ENCODE results near the gene SPATA31C1. TPM values are rescaled to one million over a fixed set of nuclear protein-coding genes. Genes with fewer than 3 reads are reported as not detected.

The SPATA31C1 gene
- total RNA-seq, 4 donors from 2014 or later = not detected

DNA sequence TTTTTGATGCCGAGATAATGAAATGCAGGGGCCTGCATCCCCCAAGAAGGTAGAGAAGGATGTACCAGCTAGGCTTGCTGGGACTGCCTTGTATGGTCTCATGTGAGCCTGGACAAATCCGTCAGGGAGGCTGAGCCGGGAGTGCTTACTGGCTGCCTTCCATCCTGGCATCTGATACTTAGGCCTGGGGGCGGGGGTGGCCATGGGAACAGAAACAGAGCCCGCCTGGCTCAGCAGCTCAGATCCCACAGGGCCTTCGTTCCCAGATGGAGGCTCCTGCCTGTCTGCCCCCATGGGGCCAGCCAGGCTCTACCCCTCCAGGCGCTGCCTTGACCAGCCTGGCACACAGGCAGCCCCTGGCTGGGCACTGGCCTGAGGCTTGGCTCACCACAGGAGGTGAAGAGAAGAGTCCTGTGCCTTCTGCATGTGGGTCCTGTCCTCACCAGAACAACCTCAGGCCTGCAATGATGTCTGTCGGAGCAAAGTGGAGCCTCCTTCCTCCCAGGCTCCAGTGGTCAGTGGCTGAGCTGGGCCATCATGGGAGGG, 45.6 kb upstream of the SPATA31C1 start:
- DNase-seq (ENCODE audit: low spot score in 2 of 2) = peak in 1 of 2 donors; percentile 65
- Histone ChIP-seq H3K9me3 (no peaks in the 10 kb centered on the region), H3K4me3 (no peak overlapping the region), H3K27me3 (peaks cover 6% of the 10 kb centered on the region), H3K27ac (no peak overlapping the region), H3K4me1 (no peaks in the 10 kb centered on the region), H3K36me3 (no peaks in the 10 kb centered on the region)
- no peak for TF ChIP-seq EP300 (IDR thresholded peaks at IDR 0.05)
- TF ChIP-seq POLR2A (IDR thresholded peaks at IDR 0.05) = no peak
- no peak for TF ChIP-seq POLR2AphosphoS5 (IDR thresholded peaks at IDR 0.05)
- TF ChIP-seq, protein P1, sequence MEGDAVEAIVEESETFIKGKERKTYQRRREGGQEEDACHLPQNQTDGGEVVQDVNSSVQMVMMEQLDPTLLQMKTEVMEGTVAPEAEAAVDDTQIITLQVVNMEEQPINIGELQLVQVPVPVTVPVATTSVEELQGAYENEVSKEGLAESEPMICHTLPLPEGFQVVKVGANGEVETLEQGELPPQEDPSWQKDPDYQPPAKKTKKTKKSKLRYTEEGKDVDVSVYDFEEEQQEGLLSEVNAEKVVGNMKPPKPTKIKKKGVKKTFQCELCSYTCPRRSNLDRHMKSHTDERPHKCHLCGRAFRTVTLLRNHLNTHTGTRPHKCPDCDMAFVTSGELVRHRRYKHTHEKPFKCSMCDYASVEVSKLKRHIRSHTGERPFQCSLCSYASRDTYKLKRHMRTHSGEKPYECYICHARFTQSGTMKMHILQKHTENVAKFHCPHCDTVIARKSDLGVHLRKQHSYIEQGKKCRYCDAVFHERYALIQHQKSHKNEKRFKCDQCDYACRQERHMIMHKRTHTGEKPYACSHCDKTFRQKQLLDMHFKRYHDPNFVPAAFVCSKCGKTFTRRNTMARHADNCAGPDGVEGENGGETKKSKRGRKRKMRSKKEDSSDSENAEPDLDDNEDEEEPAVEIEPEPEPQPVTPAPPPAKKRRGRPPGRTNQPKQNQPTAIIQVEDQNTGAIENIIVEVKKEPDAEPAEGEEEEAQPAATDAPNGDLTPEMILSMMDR (IDR thresholded peaks at IDR 0.05) = no peak
- 46% methylated on average over 2 of the region's 8 CpGs for WGBS

DNA sequence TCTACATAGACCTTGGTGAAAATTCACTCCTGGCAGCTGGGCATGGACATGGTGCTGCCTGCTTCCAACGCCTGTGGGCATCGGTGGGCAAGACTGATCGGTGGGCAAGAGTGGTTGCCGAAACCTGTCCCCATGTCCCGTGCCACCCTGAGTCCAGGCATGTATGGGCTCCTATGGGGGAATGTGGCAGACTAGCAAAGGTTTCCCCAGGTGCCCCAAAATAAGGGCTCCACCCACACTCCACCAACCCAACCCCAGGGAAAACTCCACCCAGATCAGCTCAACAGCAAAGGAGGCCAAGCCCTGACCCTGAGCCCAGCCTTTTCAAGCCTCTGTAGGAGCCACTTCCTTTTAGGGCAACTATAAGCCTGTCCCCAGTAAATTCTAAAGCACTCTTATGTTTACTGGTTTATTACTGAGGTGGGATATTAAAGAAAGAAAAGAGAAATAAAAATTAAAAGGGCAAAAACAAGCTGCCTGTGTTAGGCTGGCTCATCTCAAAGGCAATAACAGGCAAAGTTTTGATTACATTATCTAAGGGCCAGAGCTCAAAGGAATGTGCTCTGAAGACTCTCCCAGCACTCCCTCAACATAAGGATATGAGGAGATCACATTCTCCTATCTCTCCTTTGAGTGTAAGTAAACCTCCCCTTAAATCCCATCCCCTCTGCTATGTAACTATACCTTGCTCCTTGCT, 44.0 kb upstream of the SPATA31C1 start:
- DNase-seq (ENCODE audit: low spot score in 2 of 2) = no peak
- H3K27me3 ChIP-seq = peaks cover 6% of the 10 kb centered on the region
- TF ChIP-seq, protein P1 (IDR thresholded peaks at IDR 0.05) = no peak
- TF ChIP-seq POLR2AphosphoS5 (IDR thresholded peaks at IDR 0.05) = no peak
- no peak for TF ChIP-seq POLR2A (IDR thresholded peaks at IDR 0.05)
- no peak for TF ChIP-seq EP300 (IDR thresholded peaks at IDR 0.05)
- H3K27ac ChIP-seq = no peak overlapping the region
- H3K4me3 ChIP-seq = no peak overlapping the region
- no peaks in the 10 kb centered on the region for H3K36me3 ChIP-seq
- no peaks in the 10 kb centered on the region for H3K9me3 ChIP-seq
- 94% methylated on average over 5 of the region's 5 CpGs for WGBS
- no peaks in the 10 kb centered on the region for H3K4me1 ChIP-seq

DNA sequence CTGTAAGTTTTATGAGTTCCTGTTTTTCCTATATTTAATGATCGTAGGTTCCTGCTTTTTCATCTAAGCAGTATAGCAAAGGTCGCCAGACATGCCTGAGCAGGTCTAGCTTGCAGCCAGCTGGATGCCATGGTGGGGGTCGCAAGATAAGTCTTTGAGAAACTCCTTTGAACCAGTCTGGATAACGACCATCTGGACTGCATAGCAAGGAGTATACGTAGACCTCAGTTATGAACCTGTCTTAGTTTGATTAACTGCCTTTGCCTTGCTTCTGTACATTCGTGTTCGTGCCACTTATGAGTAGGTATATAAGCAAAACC, 43.5 kb upstream of the SPATA31C1 start:
- no peak overlapping the region for H3K4me3 ChIP-seq
- no peaks in the 10 kb centered on the region for H3K36me3 ChIP-seq
- no peaks in the 10 kb centered on the region for H3K9me3 ChIP-seq
- WGBS = 62% methylated on average over 7 of the region's 7 CpGs
- H3K4me1 ChIP-seq = no peaks in the 10 kb centered on the region
- H3K27ac ChIP-seq = no peak overlapping the region
- no peak for DNase-seq (ENCODE audit: low spot score in 2 of 2)
- peaks cover 6% of the 10 kb centered on the region for H3K27me3 ChIP-seq
- TF ChIP-seq, protein P1 (IDR thresholded peaks at IDR 0.05) = no peak
- TF ChIP-seq EP300 (IDR thresholded peaks at IDR 0.05) (no peak), POLR2AphosphoS5 (IDR thresholded peaks at IDR 0.05) (no peak), POLR2A (IDR thresholded peaks at IDR 0.05) (no peak)

DNA sequence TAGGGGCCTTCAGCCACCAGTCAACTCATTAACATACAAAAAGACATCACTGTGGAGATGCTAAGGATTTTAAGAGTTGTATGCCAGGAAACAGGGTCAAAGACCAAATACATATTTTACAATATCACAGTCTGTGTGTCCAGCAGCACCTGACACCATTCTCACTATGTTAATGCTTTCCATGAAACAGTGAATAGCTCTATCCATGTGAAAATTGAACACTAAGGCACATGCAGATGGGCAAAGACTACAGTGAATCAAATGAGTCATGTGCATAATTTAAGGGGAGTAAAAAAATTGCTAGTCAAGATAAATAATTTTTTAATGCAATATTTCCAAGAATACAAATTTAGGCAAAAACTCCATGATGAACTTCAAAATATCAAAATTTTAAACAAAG, 42.7 kb upstream of the SPATA31C1 start:
- TF ChIP-seq, protein P1 (IDR thresholded peaks at IDR 0.05) = no peak
- TF ChIP-seq EP300 (IDR thresholded peaks at IDR 0.05) = no peak
- no peak for TF ChIP-seq POLR2AphosphoS5 (IDR thresholded peaks at IDR 0.05)
- no peak for TF ChIP-seq POLR2A (IDR thresholded peaks at IDR 0.05)
- Histone ChIP-seq H3K27me3 (peaks cover 6% of the 10 kb centered on the region), H3K9me3 (no peaks in the 10 kb centered on the region), H3K36me3 (no peaks in the 10 kb centered on the region), H3K4me1 (no peaks in the 10 kb centered on the region), H3K4me3 (no peak overlapping the region), H3K27ac (no peak overlapping the region)
- no peak for DNase-seq (ENCODE audit: low spot score in 2 of 2)

DNA sequence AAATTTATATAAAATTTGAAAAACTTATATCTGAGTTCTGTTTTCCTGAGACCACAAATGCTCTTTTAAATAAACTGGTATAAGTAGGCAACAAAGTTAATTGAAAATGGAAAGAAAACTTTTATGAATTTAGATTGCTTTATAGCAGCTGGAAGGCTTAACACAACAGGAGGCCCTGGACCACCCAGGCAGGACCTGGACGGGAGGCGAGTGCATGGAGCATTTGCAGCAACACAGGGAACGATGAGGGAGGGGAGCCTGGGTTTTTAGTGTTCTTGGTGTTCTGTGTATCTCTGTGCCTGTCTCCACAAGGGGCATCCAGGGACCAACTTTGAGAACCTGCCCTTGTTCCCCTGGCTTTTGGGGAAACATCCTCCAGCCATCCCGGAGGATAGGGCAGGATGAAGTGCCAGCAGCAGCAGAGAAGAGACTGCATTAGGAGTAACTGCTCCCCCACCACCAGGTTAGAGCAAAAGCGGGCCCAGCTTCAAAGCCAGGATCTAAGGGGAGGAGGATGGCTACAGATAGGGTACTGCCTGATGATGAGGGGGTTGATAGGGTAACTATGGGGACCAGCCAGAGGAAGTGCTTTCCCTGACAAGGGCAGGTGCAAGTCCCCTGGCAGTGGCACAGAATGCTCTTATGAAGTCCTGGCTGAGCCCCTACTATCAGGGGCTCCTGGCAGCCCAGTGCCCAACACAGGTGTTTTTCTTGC, 41.8 kb upstream of the SPATA31C1 start:
- Histone ChIP-seq H3K27ac (no peak overlapping the region), H3K4me3 (no peak overlapping the region), H3K4me1 (no peaks in the 10 kb centered on the region), H3K27me3 (peaks cover 6% of the 10 kb centered on the region), H3K9me3 (no peaks in the 10 kb centered on the region), H3K36me3 (no peaks in the 10 kb centered on the region)
- TF ChIP-seq, protein P1 (IDR thresholded peaks at IDR 0.05) = no peak
- no peak for TF ChIP-seq EP300 (IDR thresholded peaks at IDR 0.05)
- TF ChIP-seq POLR2A (IDR thresholded peaks at IDR 0.05) = no peak
- no peak for TF ChIP-seq POLR2AphosphoS5 (IDR thresholded peaks at IDR 0.05)
- WGBS = 65% methylated on average over 5 of the region's 5 CpGs
- DNase-seq (ENCODE audit: low spot score in 2 of 2) = no peak
